GM12874 (cell line): ENCODE results near the gene GSDMA.

Source experiments
- CTCF ChIP-seq: IDR thresholded peaks from 2 replicates; pipeline ENCODE4 v1.5.1; 2011; ENCODE audit warnings: low read depth, mild to moderate bottlenecking, control low read depth, low read length, moderate library complexity; ENCODE audit not compliant: insufficient read depth

GSDMA gene

GRCh38 chr17:39994448-39994847 is 31.6 kb downstream of the GSDMA start:
- no peak for TF ChIP-seq CTCF

- TF ChIP-seq CTCF, result no peak
These were observed 32.6 kb downstream of the GSDMA start for GRCh38 chr17:39995438-39995837.

- no peak for TF ChIP-seq CTCF
These were observed 33.4 kb downstream of the GSDMA start for GRCh38 chr17:39996162-39996561.

- TF ChIP-seq CTCF, result no peak
These were observed 34.0 kb downstream of the GSDMA start for GRCh38 chr17:39996800-39997199.

GRCh38 chr17:39997543-39997942 is 34.7 kb downstream of the GSDMA start:
- TF ChIP-seq CTCF, result no peak

GRCh38 chr17:39999067-39999466 is 36.3 kb downstream of the GSDMA start:
- TF ChIP-seq CTCF, result no peak

DNA sequence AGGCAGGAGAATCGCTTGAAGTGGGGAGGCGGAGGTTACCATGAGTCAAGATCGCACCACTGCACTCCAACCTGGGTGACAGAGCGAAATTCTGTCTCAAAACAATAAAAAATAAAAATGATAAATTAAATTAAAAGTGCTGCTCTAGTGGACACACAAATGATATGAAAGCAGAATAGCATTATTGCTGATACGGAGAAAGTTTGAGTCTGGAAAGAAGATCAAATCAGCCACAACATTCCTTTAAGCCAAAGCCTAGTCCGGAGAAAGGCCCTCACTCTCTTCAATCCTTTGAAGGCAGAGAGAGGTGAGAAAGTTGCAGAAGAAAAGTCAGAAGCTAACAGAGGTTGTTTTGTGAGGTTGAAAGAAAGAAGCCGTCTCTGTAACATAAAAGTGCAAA is 37.4 kb downstream of the GSDMA start:
- TF ChIP-seq CTCF, result no peak

DNA sequence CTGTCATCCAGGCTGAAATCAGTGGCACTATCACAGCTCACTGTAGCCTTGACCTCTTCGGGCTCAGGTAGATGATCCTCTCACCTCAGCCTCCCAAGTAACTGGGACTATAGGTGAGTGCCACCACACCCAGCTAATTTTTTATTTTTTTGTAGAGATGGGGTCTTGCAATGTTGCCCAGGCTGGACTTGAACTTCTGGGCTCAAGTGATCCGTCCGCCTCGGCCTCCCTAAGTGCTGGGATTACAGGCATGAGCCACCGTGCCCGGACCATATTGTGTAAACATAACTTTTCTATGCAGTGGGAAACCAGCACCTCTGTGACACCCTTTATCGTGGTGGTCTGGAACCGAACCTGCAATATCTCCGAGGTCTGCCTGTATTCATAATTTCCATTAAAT is 41.3 kb downstream of the GSDMA start:
- no peak for TF ChIP-seq CTCF
